Cardiac fibroblast (primary cell): Measurements from ENCODE around the gene GARRE1.

Experiments
- DNase-seq, 2 donors: peaks; one replicate each; pipeline versions ENCODE4 v3.0.0 to v3.0.0-alpha.2; 2010; ENCODE audit warnings: low read depth in 2 of 2
- H3K4me3 ChIP-seq, 2 donors: replicated peaks in 1 of 2; 1 replicate in 1 of 2; 2 replicates in 1 of 2; pipeline ENCODE4 v1.5.1; 2011; ENCODE audit warnings: low read depth in 2 of 2, low read length in 2 of 2, mild to moderate bottlenecking in 2 of 2, moderate library complexity in 1 of 2
- TF ChIP-seq, protein P1 (sequence below): IDR thresholded peaks from one replicate; pipeline ENCODE4 v1.5.1; 2011; ENCODE audit warnings: low read depth, mild to moderate bottlenecking, low read length, inconsistent platforms

The GARRE1 gene

DNA sequence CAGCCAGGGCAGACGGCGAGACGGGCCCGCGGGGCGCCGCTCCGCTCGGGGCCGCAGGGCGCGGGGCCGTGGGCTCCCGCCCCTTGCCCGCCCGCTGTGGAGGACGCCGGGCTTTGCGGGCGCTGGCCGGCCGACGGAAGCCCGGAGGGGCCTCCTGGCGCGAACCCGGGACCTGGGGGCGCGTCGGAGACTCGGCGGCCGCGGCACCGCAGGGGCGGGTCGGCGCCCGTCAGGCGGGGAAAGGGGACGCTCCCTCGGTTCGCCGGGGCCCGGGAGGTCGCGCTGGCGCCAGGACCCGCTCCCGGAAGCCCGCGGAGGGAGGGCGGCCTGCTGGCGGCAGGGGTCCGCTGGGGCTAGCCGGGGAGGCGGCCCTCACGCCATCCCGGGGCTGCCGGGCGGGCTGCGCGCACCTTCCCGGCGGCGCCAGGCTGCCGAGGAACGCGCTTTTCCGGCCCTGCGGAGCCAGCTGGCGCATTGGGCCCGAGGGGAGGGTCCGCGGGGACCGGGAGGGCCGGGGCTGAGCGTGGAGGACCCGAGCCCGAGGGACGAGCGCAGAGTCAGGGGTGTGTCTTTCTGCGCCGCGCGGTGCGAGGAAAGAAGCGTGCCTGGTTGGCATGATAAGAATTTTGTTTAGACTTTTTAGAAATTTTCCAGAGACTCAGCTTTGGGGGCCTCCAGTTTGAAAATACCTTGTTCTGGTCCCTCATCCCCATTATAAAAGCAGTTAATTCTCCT, 511 bp downstream of the GARRE1 start:
- peak; percentile 22 to 45 for DNase-seq
- peak overlapping the region; percentile 55 to 80 for H3K4me3 ChIP-seq
- TF ChIP-seq, protein P1, sequence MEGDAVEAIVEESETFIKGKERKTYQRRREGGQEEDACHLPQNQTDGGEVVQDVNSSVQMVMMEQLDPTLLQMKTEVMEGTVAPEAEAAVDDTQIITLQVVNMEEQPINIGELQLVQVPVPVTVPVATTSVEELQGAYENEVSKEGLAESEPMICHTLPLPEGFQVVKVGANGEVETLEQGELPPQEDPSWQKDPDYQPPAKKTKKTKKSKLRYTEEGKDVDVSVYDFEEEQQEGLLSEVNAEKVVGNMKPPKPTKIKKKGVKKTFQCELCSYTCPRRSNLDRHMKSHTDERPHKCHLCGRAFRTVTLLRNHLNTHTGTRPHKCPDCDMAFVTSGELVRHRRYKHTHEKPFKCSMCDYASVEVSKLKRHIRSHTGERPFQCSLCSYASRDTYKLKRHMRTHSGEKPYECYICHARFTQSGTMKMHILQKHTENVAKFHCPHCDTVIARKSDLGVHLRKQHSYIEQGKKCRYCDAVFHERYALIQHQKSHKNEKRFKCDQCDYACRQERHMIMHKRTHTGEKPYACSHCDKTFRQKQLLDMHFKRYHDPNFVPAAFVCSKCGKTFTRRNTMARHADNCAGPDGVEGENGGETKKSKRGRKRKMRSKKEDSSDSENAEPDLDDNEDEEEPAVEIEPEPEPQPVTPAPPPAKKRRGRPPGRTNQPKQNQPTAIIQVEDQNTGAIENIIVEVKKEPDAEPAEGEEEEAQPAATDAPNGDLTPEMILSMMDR = no peak

DNA sequence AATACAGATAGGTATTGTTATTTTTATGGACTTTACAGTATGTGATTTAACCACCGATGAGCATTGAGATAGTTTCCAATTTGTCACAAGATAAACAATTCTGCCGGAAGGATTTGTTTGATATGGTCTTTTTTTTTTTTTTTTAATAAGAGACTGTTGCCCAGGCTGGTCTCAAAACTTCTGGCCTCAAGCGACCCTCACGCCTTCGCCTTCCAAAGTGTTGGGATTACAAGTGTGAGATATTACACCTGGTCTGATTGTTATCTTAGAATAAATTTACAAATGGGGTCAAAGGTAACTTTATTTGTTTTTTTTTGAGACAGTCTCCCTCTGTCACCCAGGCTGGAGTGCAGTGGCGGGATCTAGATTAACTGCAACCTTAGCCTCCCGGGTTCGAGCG, 1.2 kb downstream of the GARRE1 start:
- no peak for DNase-seq
- TF ChIP-seq, protein P1 = no peak

DNA sequence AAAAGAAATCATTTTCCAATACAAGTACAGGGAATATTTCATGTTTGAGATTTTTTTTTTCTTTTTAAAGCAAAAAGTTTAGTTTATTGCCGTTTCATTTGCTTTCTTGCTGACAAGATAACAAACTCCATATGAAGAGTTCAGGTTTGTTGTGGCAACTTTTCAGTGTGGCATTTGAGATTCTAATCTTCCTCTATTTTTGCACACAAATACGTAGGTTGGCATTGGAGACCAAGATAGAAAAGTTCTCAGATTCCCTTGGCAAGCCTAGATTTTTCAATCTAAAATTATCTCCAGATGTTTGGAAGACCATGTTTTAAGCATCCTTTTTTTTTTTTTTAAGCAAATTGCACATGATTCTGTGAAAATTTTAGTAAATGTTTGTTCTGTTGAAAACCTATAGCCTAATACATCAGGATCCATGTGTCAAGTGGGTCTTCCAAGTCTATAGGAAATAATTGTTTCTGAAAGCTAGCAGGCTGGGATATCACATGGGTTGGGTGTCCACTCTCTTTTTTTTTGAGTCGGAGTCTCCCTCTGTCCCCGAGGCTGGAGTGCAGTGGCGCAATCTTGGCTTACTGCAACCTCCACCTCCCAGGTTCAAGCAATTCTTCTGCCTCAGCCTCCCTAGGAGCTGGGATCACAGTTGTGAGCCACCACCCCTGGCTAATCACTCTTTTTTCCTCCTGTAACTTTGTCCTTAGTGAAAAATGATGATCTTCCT, 2.6 kb downstream of the GARRE1 start:
- peak in 1 of 2 donors; percentile 30 for DNase-seq
- no peak overlapping the region for H3K4me3 ChIP-seq
- TF ChIP-seq, protein P1 = no peak

More for the DNA sequence above, 1.2 kb downstream of the GARRE1 start:
- H3K4me3 ChIP-seq = peak overlapping the region; percentile 55 to 80

DNA sequence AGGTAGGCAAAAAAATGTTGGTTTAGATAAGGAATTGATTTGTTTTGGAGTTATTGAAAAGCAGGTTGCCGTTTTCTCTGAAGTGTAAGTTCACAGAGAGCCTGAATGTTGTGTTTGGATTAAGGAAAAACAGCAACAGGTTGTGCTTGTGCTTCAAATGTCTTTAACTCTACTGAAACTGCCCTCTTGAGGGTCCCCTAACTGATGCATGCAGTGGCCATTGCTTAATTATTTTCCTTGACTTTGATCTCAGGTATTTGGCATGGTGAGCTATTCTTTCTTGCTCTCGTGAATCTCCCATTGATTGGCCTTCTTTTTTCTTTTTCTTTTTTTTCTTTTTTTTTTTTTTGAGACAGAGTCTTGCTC, 3.2 kb downstream of the GARRE1 start:
- no peak overlapping the region for H3K4me3 ChIP-seq
- TF ChIP-seq, protein P1 = no peak
- DNase-seq = no peak

DNA sequence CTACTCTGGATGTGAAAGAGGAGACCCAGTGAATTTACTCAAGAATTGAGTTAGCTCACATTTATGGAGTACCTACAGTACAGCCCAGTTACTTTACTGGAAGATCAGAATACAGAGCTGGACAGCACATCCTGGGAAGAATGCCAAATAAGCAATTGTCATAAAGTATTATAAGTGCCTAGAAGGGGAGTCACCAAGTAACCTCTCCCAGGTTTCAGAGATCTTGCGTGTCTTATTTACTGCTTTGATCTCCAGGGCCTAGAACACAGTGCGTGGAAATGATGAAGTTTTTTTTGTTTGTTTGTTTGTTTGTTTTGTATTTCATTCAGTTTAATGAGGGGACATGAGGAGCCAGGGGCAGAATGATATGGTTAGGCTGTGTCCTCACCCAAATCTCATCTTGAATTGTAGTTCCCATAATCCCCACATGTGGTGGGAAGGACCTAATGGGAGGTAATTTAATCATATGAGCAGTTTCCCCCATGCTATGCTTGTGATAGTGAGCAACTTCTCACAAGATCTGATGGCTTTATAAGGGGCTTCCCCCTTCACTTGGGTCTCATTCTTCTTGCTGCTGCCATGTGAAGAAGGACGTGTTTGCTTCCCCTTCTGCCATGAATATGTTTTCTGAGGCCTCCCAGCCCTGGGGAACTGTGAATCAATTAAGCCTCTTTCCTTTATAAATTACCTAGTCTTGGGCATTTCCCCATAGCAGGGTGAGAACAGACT, 5.2 kb downstream of the GARRE1 start:
- TF ChIP-seq, protein P1 = no peak
- H3K4me3 ChIP-seq = no peak overlapping the region
- DNase-seq = peak in 1 of 2 donors; percentile 58

DNA sequence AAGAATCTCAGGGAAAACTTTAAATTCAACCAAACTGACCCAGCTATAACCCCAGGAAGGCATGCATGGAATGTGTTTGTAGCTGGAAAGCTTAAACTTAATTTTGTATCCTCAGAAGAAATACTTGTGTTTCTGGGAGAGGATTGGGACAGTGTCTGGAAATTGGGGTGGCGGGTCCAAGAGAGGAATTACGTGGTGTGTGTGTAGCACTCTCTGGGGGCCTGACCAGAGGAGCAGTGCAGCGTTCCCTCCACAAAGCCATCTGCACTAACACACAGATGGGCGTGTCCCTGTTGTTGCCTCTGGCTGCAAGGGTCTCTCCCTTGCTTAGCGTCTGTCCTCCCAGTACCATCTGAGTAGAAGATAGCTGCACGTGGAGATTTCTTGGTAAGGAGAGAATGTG, 6.4 kb downstream of the GARRE1 start:
- no peak overlapping the region for H3K4me3 ChIP-seq
- TF ChIP-seq, protein P1 = no peak
- DNase-seq = peak; percentile 28 to 59
